Hepatocyte (in vitro differentiated cells): ENCODE results near the gene TTC33. TPM values are rescaled to one million over a fixed set of nuclear protein-coding genes. Genes with fewer than 3 reads are reported as not detected.

Experiments
- DNase-seq: peaks from one replicate; pipeline ENCODE4 v3.0.0-alpha.2; 2016; ENCODE audit warnings: low spot score
- H2AFZ ChIP-seq: fragments of 200-600 bp; sonication (generic); 2 replicates; pipeline ENCODE4 v1.6.0; 2016; ENCODE audit warnings: antibody characterized with exemption, mild to moderate bottlenecking
- H3K27ac ChIP-seq: fragments of 200-600 bp; sonication (generic); 2 replicates; pipeline ENCODE4 v1.5.1; 2016; ENCODE audit warnings: mild to moderate bottlenecking
- H3K27me3 ChIP-seq: fragments of 200-600 bp; sonication (generic); 2 replicates; pipeline ENCODE4 v1.6.1; 2016
- H3K36me3 ChIP-seq: fragments of 200-600 bp; sonication (generic); replicated peaks from 2 replicates; pipeline ENCODE4 v1.5.1; 2016; ENCODE audit warnings: low read depth; ENCODE audit not compliant: insufficient read depth
- H3K4me1 ChIP-seq: fragments of 200-600 bp; sonication (generic); 2 replicates; pipeline ENCODE4 v1.5.1; 2016; ENCODE audit warnings: mild to moderate bottlenecking, moderate library complexity; ENCODE audit not compliant: insufficient read depth
- H3K4me2 ChIP-seq: fragments of 200-600 bp; sonication (generic); 2 replicates; pipeline ENCODE4 v1.6.0; 2016
- H3K4me3 ChIP-seq: fragments of 200-600 bp; sonication (generic); 2 replicates; pipeline ENCODE4 v1.5.1; 2016; ENCODE audit warnings: mild to moderate bottlenecking
- H3K79me2 ChIP-seq: fragments of 200-600 bp; sonication (generic); 2 replicates; pipeline ENCODE4 v1.6.0; 2017; ENCODE audit warnings: mild to moderate bottlenecking
- H3K9me2 ChIP-seq: fragments of 200-600 bp; sonication (generic); replicated peaks from 2 replicates; pipeline ENCODE4 v1.6.0; 2017; ENCODE audit warnings: mild to moderate bottlenecking; ENCODE audit not compliant: insufficient read depth
- H3K9me3 ChIP-seq: fragments of 200-600 bp; sonication (generic); 2 replicates; pipeline ENCODE4 v1.5.1; 2016; ENCODE audit warnings: low read depth, mild to moderate bottlenecking
- H4K20me1 ChIP-seq: fragments of 200-600 bp; sonication (generic); 2 replicates; pipeline ENCODE4 v1.6.0; 2016; ENCODE audit warnings: mild to moderate bottlenecking; ENCODE audit not compliant: insufficient read depth, poor library complexity, severe bottlenecking
- CTCF ChIP-seq: fragments of 200-600 bp; sonication (generic); IDR thresholded peaks from 2 replicates; pipeline ENCODE4 v1.5.1; 2016; ENCODE audit warnings: antibody characterized with exemption, mild to moderate bottlenecking; ENCODE audit not compliant: poor library complexity
- EZH2 ChIP-seq: fragments of 200-600 bp; sonication (generic); IDR thresholded peaks from 2 replicates; pipeline ENCODE4 v1.6.1; 2016; ENCODE audit warnings: antibody characterized with exemption, mild to moderate bottlenecking, borderline replicate concordance
- EZH2phosphoT487 ChIP-seq: fragments of 200-600 bp; sonication (generic); IDR thresholded peaks from one replicate; pipeline ENCODE4 v1.6.1; 2018; ENCODE audit warnings: antibody characterized with exemption, mild to moderate bottlenecking, low read depth, moderate library complexity; ENCODE audit not compliant: unreplicated experiment, severe bottlenecking
- WGBS: methylation state at CpG from one replicate; pipeline ENCODE4 v1.1.6; 2016; ENCODE audit warnings: low lambda C conversion rate; ENCODE audit errors: missing lambda C conversion rate; 5-methylcytosine and 5-hydroxymethylcytosine counted together
- polyA plus RNA-seq: library from polyadenylated mRNA; unstranded; fragments of >200 nt; fragmentation: Nextera tagmentation; extraction: Ambion mirVana; gene quantifications from 2 replicates; pipeline ENCODE4 v1.2.1, GENCODE V29; 2016
- total RNA-seq: library from RNA; depleted of rRNA; stranded (reverse); fragments of >200 nt; gene quantifications from 2 replicates; pipeline ENCODE4 v1.2.3, GENCODE V29; 2014

Gene TTC33
- total and polyA plus RNA-seq, 2 experiments from 2014 or later, result 5.6 to 19.3 TPM

GRCh38 chr5:40615586-40616170, 140.1 kb downstream of the TTC33 start:
- H3K4me1 ChIP-seq, result no peaks in the 10 kb centered on the region
- no peaks in the 10 kb centered on the region for H3K36me3 ChIP-seq
- H3K79me2 ChIP-seq, result no peaks in the 10 kb centered on the region
- H3K4me2 ChIP-seq, result no peak overlapping the region
- DNase-seq, result no peak
- TF ChIP-seq EZH2phosphoT487 (no peak), CTCF (no peak), EZH2 (no peak)
- H3K27me3 ChIP-seq, result no peaks in the 10 kb centered on the region
- H3K4me3 ChIP-seq, result no peak overlapping the region
- WGBS, result 83% methylated on average over 4 of the region's 4 CpGs
- no peak overlapping the region for H2AFZ ChIP-seq
- H3K27ac ChIP-seq, result no peak overlapping the region
- no peaks in the 10 kb centered on the region for H3K9me2 ChIP-seq
- no peaks in the 10 kb centered on the region for H4K20me1 ChIP-seq
- H3K9me3 ChIP-seq, result no peaks in the 10 kb centered on the region

GRCh38 chr5:40614923-40615585, 140.7 kb downstream of the TTC33 start:
- H3K4me3 ChIP-seq, result no peak overlapping the region
- H3K36me3 ChIP-seq, result no peaks in the 10 kb centered on the region
- H3K27me3 ChIP-seq, result no peaks in the 10 kb centered on the region
- TF ChIP-seq EZH2phosphoT487, result no peak
- no peaks in the 10 kb centered on the region for H3K9me2 ChIP-seq
- H3K27ac ChIP-seq, result no peak overlapping the region
- H3K79me2 ChIP-seq, result no peaks in the 10 kb centered on the region
- WGBS, result 61% methylated on average over 3 of the region's 3 CpGs
- no peak overlapping the region for H3K4me2 ChIP-seq
- no peaks in the 10 kb centered on the region for H3K9me3 ChIP-seq
- no peak for DNase-seq
- H4K20me1 ChIP-seq, result no peaks in the 10 kb centered on the region
- no peak overlapping the region for H2AFZ ChIP-seq
- H3K4me1 ChIP-seq, result no peaks in the 10 kb centered on the region

- Histone ChIP-seq H3K4me1 (no peaks in the 10 kb centered on the region), H3K4me3 (no peak overlapping the region), H3K27me3 (no peaks in the 10 kb centered on the region), H3K9me3 (no peaks in the 10 kb centered on the region), H4K20me1 (no peaks in the 10 kb centered on the region), H2AFZ (no peak overlapping the region), H3K36me3 (no peaks in the 10 kb centered on the region), H3K27ac (no peak overlapping the region), H3K4me2 (no peak overlapping the region), H3K9me2 (no peaks in the 10 kb centered on the region), H3K79me2 (no peaks in the 10 kb centered on the region)
- 94% methylated on average over 1 of the region's 1 CpG for WGBS
- TF ChIP-seq CTCF (no peak), EZH2 (no peak), EZH2phosphoT487 (no peak)
- DNase-seq, result no peak
Observed at GRCh38 chr5:40614466-40614865, 141.3 kb downstream of the TTC33 start.

- Histone ChIP-seq H3K27ac (no peak overlapping the region), H3K4me2 (no peak overlapping the region), H2AFZ (no peak overlapping the region), H3K4me3 (no peak overlapping the region), H3K36me3 (no peaks in the 10 kb centered on the region), H3K79me2 (no peaks in the 10 kb centered on the region), H3K9me3 (no peaks in the 10 kb centered on the region), H3K9me2 (no peaks in the 10 kb centered on the region), H3K4me1 (no peaks in the 10 kb centered on the region), H3K27me3 (no peaks in the 10 kb centered on the region), H4K20me1 (no peaks in the 10 kb centered on the region)
- TF ChIP-seq EZH2phosphoT487 (no peak), EZH2 (no peak), CTCF (no peak)
- DNase-seq, result no peak
- 89% methylated on average over 3 of the region's 3 CpGs for whole genome bisulfite sequencing
Observed at GRCh38 chr5:40607202-40607601, 148.6 kb downstream of the TTC33 start.
